Hepatocyte (in vitro differentiated cells): ENCODE results near the gene MRGPRE.

Source experiments
- EZH2 ChIP-seq: fragments of 200-600 bp; sonication (generic); IDR thresholded peaks from 2 replicates; pipeline ENCODE4 v1.6.1; 2016; ENCODE audit warnings: antibody characterized with exemption, mild to moderate bottlenecking, borderline replicate concordance
- EZH2phosphoT487 ChIP-seq: fragments of 200-600 bp; sonication (generic); IDR thresholded peaks from one replicate; pipeline ENCODE4 v1.6.1; 2018; ENCODE audit warnings: antibody characterized with exemption, mild to moderate bottlenecking, low read depth, moderate library complexity; ENCODE audit not compliant: unreplicated experiment, severe bottlenecking
- TF ChIP-seq, protein P1 (sequence below): fragments of 200-600 bp; sonication (generic); IDR thresholded peaks from 2 replicates; pipeline ENCODE4 v1.5.1; 2016; ENCODE audit warnings: antibody characterized with exemption, mild to moderate bottlenecking; ENCODE audit not compliant: poor library complexity

DNA sequence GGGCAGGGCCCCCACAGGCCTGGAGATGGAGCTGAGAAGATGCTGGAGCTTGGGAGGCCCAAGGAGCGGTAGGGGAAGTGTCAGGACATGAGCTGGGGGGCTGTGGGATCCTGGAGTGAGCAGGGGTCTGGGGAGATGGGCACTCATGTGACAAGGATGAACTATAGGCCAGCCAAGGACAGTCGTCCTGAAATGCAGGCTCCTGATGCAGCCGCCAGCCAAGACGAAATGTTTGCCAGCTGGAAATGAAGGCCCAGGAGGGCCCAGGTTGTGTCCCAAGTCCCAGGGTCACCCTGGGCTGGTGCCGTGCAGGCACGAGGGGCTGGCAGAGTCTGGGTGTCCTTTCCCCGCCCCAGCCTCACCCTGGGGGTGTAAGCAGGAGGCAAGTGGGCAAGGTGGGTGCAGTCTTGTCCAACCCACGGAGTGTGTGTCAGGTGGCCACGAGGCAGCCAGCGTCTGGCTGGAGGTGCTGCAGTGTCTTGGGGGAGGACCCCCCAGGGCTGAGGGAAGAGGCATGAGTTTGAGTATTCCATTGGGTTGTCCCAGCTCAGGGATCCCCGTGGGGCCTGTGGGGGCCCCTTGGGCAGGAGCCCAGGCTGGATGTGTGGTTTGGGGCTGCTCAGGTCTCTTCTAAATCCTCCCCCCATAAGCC lies 35.0 kb downstream of the MRGPRE start:
- TF ChIP-seq EZH2: no peak
- TF ChIP-seq, protein P1, sequence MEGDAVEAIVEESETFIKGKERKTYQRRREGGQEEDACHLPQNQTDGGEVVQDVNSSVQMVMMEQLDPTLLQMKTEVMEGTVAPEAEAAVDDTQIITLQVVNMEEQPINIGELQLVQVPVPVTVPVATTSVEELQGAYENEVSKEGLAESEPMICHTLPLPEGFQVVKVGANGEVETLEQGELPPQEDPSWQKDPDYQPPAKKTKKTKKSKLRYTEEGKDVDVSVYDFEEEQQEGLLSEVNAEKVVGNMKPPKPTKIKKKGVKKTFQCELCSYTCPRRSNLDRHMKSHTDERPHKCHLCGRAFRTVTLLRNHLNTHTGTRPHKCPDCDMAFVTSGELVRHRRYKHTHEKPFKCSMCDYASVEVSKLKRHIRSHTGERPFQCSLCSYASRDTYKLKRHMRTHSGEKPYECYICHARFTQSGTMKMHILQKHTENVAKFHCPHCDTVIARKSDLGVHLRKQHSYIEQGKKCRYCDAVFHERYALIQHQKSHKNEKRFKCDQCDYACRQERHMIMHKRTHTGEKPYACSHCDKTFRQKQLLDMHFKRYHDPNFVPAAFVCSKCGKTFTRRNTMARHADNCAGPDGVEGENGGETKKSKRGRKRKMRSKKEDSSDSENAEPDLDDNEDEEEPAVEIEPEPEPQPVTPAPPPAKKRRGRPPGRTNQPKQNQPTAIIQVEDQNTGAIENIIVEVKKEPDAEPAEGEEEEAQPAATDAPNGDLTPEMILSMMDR: no peak
- no peak for TF ChIP-seq EZH2phosphoT487
